Measurements from ENCODE around the gene LONRF2. TPM values are rescaled to one million over a fixed set of nuclear protein-coding genes. Genes with fewer than 3 reads are reported as not detected.

LONRF2 gene
- polyA plus RNA-seq, 6 donors from 2014 or later, result not detected

DNA sequence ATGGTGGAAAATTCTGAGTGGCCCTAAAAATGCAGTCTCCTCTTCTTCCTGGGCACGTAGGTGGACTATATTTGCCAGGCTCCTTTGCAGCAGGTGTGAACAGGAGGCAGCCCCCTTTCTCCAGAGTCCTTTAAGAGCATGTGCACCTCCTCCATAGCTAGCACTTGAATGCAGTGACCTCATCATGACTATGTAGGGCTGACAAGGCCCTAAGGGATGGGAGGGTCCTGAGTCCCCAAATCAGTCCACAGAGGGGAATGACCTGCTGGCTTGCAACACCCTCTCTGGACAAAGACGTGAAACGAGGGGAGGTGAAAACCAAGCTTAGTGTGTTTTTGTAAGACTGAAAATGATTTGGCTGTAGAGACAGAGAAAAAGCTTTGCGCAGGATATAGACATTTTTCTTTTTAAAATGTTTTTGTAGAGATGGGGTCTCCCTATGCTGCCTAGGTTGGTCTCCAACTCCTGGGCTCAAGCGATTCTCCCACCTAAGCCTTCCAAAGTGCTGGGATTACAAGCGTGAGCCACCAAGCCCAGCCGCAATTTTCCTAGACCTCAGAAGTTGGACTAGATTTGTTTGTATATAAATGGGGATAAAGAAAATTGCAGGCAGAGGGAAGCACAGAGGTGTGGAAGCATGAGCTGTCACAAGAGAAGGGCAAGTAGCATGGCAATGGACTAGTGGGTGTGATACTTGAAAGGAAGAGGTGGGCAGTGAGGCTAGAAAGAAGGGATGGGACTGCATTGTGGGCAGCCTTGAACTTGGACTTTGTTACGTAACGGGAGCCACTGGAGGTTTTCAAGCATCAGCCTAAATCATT is 28.8 kb downstream of the LONRF2 start:
- H3K4me3 Mint-ChIP-seq, result no peak overlapping the region
- H3K27me3 Mint-ChIP-seq, result peaks cover 10 to 19% (median 12%) of the 10 kb centered on the region in 3 donors
- H3K36me3 Mint-ChIP-seq, result no peaks in the 10 kb centered on the region
- DNase-seq (no peak), ATAC-seq (ENCODE audit: low read depth in 2 of 2) (no peak)
- no peaks in the 10 kb centered on the region for H3K4me1 Mint-ChIP-seq
- H3K27ac Mint-ChIP-seq, result no peak overlapping the region
- H3K9me3 Mint-ChIP-seq, result no peaks in the 10 kb centered on the region

DNA sequence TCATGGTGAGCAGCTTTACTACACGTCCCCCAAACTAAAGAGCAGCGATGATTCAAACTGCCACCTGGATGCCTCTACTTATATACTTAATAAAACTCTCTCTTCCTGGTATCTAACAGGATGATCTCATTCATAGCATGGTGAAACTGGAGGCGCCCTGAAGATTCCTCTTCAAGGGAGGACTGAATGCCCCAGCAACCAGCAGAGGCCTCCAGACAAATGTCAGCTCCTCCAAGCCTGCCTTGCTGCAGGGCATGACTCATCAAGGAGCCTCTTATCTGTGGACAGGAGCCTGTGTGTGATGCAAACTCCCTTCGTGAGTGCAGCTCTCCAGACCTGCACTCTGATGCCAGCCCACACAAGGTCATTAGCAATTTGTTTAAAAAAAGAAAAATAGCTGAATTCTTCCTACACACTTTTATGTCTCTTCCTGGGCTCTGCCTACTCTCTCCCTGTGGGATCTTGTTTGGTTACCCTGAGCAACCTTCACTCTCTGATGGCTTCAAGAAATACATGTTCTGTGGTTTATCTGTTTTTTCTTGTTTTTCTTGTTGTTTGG is 30.2 kb downstream of the LONRF2 start:
- no peak for DNase-seq
- no peak for ATAC-seq (ENCODE audit: low read depth in 2 of 2)
- H3K36me3 Mint-ChIP-seq, result no peaks in the 10 kb centered on the region
- peaks cover 15 to 20% (median 16%) of the 10 kb centered on the region in 3 donors for H3K27me3 Mint-ChIP-seq
- H3K9me3 Mint-ChIP-seq, result no peaks in the 10 kb centered on the region
- H3K27ac Mint-ChIP-seq, result no peak overlapping the region
- no peaks in the 10 kb centered on the region for H3K4me1 Mint-ChIP-seq
- no peak overlapping the region for H3K4me3 Mint-ChIP-seq

DNA sequence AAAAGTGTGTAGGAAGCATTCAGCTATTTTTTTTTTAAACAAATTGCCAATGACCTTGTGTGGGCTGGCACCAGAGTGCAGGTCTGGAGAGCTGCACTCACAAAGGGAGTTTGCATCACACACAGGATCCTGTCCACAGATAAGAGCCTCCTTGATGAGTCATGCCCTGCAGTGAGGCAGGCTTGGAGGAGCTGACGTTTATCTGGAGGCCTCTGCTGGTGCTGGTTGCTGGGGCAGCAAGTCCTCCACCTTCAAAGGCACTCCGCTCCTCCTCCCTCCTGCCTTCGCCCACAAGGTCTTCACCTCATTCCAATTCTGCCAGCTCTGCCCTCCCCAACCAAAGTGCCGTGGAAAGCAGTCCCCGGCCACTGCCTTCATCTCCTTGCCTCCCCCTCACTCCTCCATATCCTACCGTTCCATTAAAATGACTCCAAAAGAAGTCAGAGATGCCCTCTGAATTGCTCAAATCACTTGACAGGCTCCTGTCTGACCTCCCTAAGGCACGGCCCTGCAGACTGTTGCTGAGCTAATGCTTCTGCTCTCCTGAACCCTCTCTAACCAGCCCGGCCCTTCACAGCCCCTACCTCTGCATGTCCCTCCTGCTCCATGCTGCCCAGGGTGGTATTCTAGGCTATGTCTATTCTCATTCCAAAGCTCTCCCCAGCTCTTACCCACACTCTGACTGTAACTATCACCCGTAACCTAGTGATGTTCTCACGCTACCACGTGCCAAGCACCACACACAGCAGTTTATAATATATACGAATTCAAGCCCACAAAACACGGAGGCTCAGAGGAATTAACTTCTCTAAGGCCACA is 30.9 kb downstream of the LONRF2 start:
- ATAC-seq (ENCODE audit: low read depth in 2 of 2), result no peak
- H3K27me3 Mint-ChIP-seq, result peaks cover 16 to 21% (median 20%) of the 10 kb centered on the region in 3 donors
- no peak for DNase-seq
- no peak overlapping the region for H3K4me3 Mint-ChIP-seq
- H3K36me3 Mint-ChIP-seq, result no peaks in the 10 kb centered on the region
- H3K4me1 Mint-ChIP-seq, result no peaks in the 10 kb centered on the region
- H3K9me3 Mint-ChIP-seq, result no peaks in the 10 kb centered on the region
- no peak overlapping the region for H3K27ac Mint-ChIP-seq

DNA sequence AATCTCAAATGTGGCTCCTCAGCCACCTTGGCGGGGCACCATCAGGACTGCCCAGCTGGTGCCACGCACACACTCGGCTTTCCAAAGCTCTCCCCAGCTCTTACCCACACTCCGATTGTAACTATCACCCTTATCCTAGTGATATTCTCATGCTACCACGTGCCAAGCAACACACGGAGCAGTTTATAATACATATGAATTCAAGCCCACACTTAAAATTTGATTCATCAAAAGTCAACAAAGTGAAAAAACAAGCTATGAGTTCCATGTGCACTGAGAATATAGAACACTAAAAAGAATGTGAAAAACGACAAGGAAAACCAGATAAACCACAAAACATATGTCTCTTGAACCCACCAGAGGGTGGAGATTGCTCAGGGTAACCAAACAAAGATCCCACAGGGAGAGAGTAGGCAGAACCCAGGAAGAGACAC is 31.6 kb downstream of the LONRF2 start:
- no peaks in the 10 kb centered on the region for H3K9me3 Mint-ChIP-seq
- ATAC-seq (ENCODE audit: low read depth in 2 of 2) (no peak), DNase-seq (no peak)
- H3K27ac Mint-ChIP-seq, result peak overlapping the region in 1 of 6 donors; percentile 70
- no peak overlapping the region for H3K4me3 Mint-ChIP-seq
- peaks cover 14 to 18% (median 15%) of the 10 kb centered on the region in 3 donors for H3K27me3 Mint-ChIP-seq
- no peaks in the 10 kb centered on the region for H3K36me3 Mint-ChIP-seq
- H3K4me1 Mint-ChIP-seq, result no peaks in the 10 kb centered on the region

DNA sequence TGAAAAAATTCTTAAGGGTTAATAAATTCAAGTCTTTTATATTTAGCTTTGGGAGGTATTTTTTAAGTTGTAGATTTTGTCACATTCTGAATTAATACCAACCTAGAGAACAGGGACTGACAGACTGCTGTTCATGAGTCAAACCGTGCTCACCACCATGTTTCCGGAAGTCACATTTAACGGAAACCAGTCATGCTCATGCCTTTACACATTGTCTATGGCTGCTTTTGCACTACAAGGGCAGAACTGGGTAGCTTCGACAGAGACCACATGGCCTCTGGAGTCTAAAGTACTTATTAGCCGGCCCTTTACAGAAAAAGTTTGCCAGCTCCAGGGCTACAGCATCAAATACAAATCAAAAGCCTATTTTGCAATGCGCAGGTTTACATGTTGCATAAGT is 33.3 kb downstream of the LONRF2 start:
- ATAC-seq (ENCODE audit: low read depth in 2 of 2), result no peak
- Mint-ChIP-seq H3K4me3 (no peak overlapping the region), H3K27me3 (peaks cover 16 to 22% (median 17%) of the 10 kb centered on the region in 3 donors), H3K9me3 (no peaks in the 10 kb centered on the region), H3K36me3 (no peaks in the 10 kb centered on the region), H3K4me1 (no peaks in the 10 kb centered on the region), H3K27ac (no peak overlapping the region)
- no peak for DNase-seq

DNA sequence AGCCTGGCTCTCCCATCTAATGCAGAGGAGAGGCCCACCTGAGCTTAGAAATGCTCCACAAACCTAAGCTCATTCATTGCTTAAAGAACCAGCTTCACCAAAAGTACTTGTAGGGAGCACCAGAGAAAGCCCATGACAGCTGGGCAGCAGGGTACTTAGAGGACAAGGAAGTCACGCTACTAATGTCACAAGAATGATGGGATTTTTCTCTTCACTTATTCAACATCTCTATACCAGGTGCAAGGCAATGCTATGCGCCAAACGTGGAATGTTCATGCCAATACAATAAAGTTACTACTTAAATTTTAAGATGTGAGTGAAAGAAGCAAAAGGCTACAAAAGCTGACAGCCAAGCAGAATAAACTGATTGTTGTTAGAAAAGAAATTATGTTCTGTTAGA is 36.0 kb downstream of the LONRF2 start:
- Mint-ChIP-seq H3K36me3 (no peaks in the 10 kb centered on the region), H3K4me3 (no peak overlapping the region), H3K9me3 (no peaks in the 10 kb centered on the region), H3K4me1 (no peaks in the 10 kb centered on the region), H3K27ac (no peak overlapping the region), H3K27me3 (peaks cover 25 to 28% (median 26%) of the 10 kb centered on the region in 3 donors)
- ATAC-seq (ENCODE audit: low read depth in 2 of 2) (no peak), DNase-seq (no peak)

DNA sequence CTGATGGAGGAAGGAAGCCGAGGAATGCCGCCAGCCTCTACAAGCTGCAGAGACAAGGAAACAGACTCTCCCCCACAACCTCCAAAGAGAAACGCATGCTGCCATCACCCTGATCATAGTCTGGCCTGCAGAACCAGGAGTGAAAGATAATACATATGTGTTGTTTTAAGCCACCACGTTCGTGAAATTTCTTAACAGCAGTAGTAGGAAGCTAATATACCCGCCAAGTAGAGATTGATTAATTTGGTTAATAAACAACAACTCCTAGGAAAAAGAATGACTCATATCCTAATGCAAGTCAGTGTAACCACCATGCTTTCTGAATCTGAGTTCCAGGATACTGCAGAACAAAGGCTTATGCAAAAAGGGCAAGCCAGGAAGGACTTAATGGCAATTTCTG is 36.6 kb downstream of the LONRF2 start:
- Mint-ChIP-seq H3K4me1 (no peaks in the 10 kb centered on the region), H3K36me3 (no peaks in the 10 kb centered on the region), H3K27me3 (peaks cover 25 to 34% (median 28%) of the 10 kb centered on the region in 3 donors), H3K4me3 (no peak overlapping the region), H3K27ac (no peak overlapping the region), H3K9me3 (no peaks in the 10 kb centered on the region)
- no peak for ATAC-seq (ENCODE audit: low read depth in 2 of 2)
- no peak for DNase-seq

DNA sequence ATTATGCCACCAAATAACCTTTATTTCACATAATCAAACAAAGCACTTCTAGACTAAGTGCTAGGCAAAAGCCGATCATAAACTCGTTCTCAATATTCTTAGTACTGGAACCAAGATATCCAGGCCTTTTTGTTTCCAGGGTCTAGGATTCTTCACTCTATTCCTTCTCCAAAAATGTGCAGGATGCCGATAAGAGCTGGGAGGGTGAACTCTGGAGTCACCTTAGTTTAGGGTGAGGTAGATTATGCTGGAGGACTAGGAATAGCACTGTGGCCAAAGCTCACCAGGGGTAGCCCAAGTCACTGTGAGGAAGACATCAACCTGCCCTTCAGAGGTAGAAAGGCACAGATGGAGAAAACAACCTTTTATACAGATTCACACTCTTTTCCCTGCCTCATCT is 37.3 kb downstream of the LONRF2 start:
- Mint-ChIP-seq H3K36me3 (no peaks in the 10 kb centered on the region), H3K27me3 (peaks cover 25 to 39% (median 34%) of the 10 kb centered on the region in 3 donors), H3K4me3 (no peak overlapping the region), H3K27ac (no peak overlapping the region), H3K9me3 (no peaks in the 10 kb centered on the region), H3K4me1 (no peaks in the 10 kb centered on the region)
- ATAC-seq (ENCODE audit: low read depth in 2 of 2) (no peak), DNase-seq (no peak)

DNA sequence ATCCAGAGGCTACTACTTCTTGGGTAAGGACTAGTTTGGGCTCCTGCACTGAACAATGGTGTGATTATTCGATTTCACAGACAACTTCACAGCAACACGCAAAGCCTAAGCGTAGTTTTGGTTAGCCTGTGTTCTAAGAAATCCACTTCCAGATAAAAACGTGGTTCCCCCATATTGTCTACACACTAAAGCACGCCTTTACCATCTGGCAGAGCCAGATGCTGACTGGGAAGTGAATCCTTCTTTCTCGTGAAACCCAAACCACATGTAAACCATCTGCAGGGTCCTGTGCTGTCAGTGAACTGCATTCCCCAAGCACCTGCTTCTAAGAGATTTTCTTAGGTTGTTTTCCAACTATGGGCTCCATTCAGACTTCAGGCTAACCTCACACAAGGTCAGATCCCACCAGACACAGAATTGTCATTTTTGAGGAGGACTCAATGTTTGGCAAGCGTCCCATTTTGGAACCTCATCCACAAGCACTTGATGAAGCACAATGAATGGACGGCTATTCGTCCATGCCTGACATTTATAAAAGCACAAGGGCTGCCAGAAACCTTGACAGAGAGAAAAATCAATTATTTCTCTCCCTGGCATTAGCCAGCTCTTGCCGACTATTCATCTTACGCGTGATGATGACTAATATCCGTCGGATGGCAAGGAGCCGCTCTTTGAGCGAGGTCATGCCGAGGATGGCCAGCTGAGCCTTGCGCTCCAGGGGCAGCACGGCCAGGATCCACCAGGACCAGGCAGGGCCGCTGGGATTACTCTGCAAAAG is 38.4 kb downstream of the LONRF2 start:
- H3K9me3 Mint-ChIP-seq, result no peaks in the 10 kb centered on the region
- H3K4me1 Mint-ChIP-seq, result peaks cover 0 to 2% (median 0%) of the 10 kb centered on the region in 3 donors
- H3K27ac Mint-ChIP-seq, result peak overlapping the region in 1 of 6 donors; percentile 62
- peaks cover 28 to 48% (median 45%) of the 10 kb centered on the region in 3 donors for H3K27me3 Mint-ChIP-seq
- no peaks in the 10 kb centered on the region for H3K36me3 Mint-ChIP-seq
- no peak overlapping the region for H3K4me3 Mint-ChIP-seq
- DNase-seq, result no peak
- no peak for ATAC-seq (ENCODE audit: low read depth in 2 of 2)

DNA sequence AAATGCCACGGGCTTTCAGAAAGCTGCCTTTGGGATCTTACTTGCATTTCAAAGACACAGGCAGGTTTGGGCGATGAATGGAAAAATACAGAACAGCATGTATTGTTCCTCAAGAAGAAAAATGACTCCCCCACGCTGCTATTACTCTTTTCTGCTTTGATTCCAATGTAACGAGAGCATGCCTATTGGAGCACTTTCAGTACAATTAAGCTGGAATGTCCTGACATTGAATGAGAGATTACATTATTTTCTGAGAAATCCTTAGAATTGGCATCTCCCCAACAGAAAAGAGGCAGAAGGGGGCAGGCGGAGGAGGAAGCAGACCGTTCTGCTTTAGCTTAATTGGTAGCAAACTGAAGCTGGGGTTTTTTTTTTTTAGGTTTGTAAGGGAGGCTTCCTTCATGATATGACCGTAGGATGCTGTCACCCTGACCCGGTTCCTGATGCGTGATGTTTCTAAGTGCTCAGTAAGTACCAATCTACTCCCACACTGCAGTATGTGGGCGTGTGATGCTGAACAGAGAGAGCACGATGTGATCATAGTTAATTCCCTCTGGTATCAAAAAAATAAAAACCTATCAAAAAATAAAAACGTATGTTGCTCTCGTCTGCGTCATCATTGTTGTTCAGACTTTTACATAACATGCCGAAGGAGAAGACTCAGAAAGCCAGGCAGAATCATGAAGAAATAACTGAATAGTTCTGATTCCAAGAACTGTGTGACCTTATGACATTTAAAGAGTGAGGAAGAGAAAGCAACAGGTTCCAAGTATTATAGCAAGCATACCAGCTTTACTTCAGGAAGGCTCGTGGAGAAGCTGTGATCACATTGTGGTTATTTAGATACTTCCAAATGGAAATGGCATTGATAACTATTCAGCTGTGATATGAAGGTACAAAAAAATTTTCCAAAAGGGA is 40.5 kb downstream of the LONRF2 start:
- H3K4me1 Mint-ChIP-seq, result peaks cover 0 to 4% (median 0%) of the 10 kb centered on the region in 3 donors
- no peak overlapping the region for H3K27ac Mint-ChIP-seq
- no peak overlapping the region for H3K4me3 Mint-ChIP-seq
- H3K36me3 Mint-ChIP-seq, result no peaks in the 10 kb centered on the region
- ATAC-seq (ENCODE audit: low read depth in 2 of 2), result no peak
- no peaks in the 10 kb centered on the region for H3K9me3 Mint-ChIP-seq
- peaks cover 30 to 57% (median 53%) of the 10 kb centered on the region in 3 donors for H3K27me3 Mint-ChIP-seq
- DNase-seq, result no peak

DNA sequence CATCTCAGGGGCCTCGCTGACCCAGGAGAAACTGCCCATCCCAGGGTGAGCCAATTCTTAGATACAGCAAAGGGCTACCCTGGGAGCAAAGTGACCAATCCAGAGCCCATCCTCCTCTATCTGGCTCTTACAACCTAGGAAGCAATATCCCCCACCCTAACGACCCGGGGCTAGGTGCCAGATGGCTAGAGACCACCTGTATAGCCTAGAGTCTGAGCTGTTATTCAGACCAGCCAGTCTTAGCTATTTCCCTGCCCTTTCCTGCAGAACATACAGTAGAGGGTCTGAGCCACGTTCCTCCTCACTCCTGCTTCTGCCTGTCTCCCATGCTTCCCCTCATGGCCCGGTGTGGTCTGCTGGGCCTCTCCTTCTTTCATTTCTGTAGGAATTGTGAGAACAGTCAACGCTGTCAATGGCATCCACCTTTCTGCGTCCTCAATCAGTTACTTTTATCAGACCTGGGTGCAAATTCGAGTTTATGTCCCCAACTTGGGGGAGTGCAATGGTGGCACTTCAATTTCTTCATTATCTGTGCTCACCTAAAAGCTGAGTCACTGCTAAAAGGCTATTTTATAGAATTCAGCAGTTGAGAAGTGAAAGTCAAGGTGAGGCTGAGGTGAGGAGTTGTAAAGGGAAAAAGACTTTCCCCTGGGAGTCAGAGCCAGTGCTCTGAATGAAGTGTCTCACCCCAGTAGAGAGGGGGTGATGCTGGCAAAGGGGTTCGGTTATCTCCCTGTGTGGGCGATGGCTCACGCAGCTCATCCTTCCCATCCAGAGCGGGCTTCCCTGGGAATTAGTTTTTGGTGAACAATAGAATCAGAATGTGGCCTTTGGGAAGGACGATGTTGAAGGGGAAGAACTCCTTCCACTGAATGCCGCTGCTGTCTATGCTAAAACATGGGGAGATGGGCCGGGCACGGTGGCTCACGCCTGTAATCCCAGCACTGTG is 42.4 kb downstream of the LONRF2 start:
- Mint-ChIP-seq H3K4me1 (peaks cover 0 to 4% (median 0%) of the 10 kb centered on the region in 3 donors), H3K36me3 (no peaks in the 10 kb centered on the region), H3K9me3 (no peaks in the 10 kb centered on the region), H3K4me3 (no peak overlapping the region), H3K27me3 (peaks cover 21 to 47% (median 44%) of the 10 kb centered on the region in 3 donors), H3K27ac (no peak overlapping the region)
- DNase-seq (no peak), ATAC-seq (ENCODE audit: low read depth in 2 of 2) (no peak)

Measured in naive B cell (primary cell).